ENCODE measurements around the gene SKAP1.

DNA sequence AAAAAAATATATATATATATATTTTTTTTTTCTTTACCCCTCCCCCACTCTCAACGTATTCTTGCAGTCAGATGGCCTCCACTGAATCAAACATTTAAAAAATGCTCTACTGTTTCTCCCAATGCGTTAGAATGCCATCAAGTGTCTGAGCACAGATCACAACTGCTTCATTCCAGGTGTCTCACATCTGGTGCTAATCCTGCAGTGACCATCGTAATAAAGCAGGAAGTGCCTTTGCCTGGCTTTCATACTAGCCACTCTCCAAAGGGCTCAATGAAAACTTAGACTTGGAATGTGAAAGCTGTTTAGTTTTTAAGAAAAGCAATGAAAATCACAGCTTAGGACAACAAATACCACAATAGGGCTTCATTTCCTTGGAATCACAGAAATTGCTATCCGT lies 37.2 kb downstream of the SKAP1 start:
- TF ChIP-seq POLR2AphosphoS5 (IDR thresholded peaks at IDR 0.05; ENCODE audit: low read depth, low read length) (no peak), POLR2A (IDR thresholded peaks at IDR 0.05; ENCODE audit: low read depth, low read length) (no peak), SPI1 (IDR thresholded peaks at IDR 0.05; ENCODE audit: low read depth, low read length) (no peak), POU2F2 (IDR thresholded peaks at IDR 0.05; ENCODE audit: low read depth, low read length) (no peak)
